GM12865 (cell line): Measurements from ENCODE around the gene SLC7A8.

Experiments
- DNase-seq: peaks from one replicate; pipeline ENCODE4 v3.0.0; 2010; ENCODE audit warnings: low read depth
- H3K4me3 ChIP-seq: 2 replicates; pipeline ENCODE4 v1.5.1; 2011; ENCODE audit warnings: mild to moderate bottlenecking, low read depth, low read length, control low read depth
- TF ChIP-seq, protein P1 (sequence below): IDR thresholded peaks from 2 replicates; pipeline ENCODE4 v1.5.1; 2011; ENCODE audit warnings: low read length, control low read depth, low read depth, inconsistent platforms; ENCODE audit not compliant: insufficient read depth; ENCODE audit errors: missing control alignments

The SLC7A8 gene

GRCh38 chr14:23080474-23080873 is 103.0 kb downstream of the SLC7A8 start:
- TF ChIP-seq, protein P1, sequence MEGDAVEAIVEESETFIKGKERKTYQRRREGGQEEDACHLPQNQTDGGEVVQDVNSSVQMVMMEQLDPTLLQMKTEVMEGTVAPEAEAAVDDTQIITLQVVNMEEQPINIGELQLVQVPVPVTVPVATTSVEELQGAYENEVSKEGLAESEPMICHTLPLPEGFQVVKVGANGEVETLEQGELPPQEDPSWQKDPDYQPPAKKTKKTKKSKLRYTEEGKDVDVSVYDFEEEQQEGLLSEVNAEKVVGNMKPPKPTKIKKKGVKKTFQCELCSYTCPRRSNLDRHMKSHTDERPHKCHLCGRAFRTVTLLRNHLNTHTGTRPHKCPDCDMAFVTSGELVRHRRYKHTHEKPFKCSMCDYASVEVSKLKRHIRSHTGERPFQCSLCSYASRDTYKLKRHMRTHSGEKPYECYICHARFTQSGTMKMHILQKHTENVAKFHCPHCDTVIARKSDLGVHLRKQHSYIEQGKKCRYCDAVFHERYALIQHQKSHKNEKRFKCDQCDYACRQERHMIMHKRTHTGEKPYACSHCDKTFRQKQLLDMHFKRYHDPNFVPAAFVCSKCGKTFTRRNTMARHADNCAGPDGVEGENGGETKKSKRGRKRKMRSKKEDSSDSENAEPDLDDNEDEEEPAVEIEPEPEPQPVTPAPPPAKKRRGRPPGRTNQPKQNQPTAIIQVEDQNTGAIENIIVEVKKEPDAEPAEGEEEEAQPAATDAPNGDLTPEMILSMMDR: no peak
- H3K4me3 ChIP-seq: no peak overlapping the region
- DNase-seq: no peak

DNA sequence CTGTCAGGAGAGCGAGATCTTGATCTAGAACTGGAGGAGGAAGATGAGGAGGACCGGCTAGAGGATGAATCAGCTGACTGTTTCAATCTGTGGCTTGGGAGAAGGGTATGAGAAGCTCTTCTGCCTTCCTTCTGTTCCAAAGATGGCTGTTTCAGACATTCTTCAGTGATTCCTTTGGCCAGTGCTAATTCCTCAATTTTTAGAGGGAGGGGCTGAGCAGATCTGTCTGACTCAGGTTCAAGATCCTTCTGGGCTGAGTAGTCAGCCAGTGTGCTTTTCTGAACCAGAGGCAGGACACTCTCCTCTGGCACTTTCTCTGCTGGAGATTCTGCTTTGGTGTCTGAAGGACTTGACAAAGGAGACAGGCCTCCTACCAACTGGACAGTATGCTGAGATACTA is 103.7 kb downstream of the SLC7A8 start:
- H3K4me3 ChIP-seq: no peak overlapping the region
- DNase-seq: no peak
- TF ChIP-seq, protein P1: no peak

- no peak for DNase-seq
- H3K4me3 ChIP-seq: no peak overlapping the region
- TF ChIP-seq, protein P1: no peak
These were observed 104.8 kb downstream of the SLC7A8 start for GRCh38 chr14:23078692-23079116.

GRCh38 chr14:23077962-23078361 is 105.5 kb downstream of the SLC7A8 start:
- no peak overlapping the region for H3K4me3 ChIP-seq
- TF ChIP-seq, protein P1: no peak
- DNase-seq: no peak

GRCh38 chr14:23076785-23077408 is 106.6 kb downstream of the SLC7A8 start:
- TF ChIP-seq, protein P1: peak; percentile 51

More at GRCh38 chr14:23076785-23077408, 106.6 kb downstream of the SLC7A8 start:
- no peak for DNase-seq
- H3K4me3 ChIP-seq: no peak overlapping the region
